Activated CD4-positive, CD25-positive, alpha-beta regulatory T cell treated with anti-CD3 and anti-CD28 coated beads, Interleukin-2, amount 50 U/mL, for 72 hours (primary cell): ENCODE measurements around the gene MED26.

Source experiments
- DNase-seq: peaks from one replicate; pipeline ENCODE4 v3.0.0; 2021

Gene MED26

GRCh38 chr19:16611121-16611520 lies 16.9 kb downstream of the MED26 start:
- no peak for DNase-seq

DNA sequence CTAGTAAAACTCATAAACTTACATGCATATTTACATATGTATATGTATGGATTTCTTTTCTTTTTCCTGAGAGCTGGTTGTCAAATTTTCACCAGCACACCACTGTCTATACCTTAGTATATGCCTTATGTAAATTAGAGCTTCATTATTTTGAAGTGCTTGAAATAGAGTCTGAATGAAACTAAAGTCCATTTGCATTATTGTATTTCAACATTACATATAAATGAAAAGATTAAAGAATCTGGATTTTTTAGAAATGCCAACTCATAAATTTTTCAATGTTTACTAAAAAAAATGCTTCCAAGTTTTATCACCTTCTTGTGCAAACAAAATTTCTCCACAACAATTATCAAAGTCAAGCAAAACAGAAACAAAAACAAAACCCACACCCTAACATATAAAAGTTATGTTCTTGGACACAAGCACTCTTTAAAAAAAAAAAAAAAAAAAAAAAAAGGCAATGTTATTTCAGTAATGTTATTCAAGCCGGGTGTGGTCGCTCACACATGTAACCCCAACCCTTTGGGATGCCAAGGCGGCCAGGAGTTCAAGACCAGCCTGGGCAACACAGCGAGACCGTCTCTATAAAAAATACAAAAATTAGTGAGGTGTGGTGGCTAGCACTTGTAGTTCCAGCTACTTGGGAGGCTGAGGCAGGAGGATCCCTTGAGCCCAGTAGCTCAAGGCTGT lies 18.3 kb downstream of the MED26 start:
- no peak for DNase-seq

- no peak for DNase-seq
Measured at GRCh38 chr19:16608290-16608739, 19.7 kb downstream of the MED26 start.

DNA sequence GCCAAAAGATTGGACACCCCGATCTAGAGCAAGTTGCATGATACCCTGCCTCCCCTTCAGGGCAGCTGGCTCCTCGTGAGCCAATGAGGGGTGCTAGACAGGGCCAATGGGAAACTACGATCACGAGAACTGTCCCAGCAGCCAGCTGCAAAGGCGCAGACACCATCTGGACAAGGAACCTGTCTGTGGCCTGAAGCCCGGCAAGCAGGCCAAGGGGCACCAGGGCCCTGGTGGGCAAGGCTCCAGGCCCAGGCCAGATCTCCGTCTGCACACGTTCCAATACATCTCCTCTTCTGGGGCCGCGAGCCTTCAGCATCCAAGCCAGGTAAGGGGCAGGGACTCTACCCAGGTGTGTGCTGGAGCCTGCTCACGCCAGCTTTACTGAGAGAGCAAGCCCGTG lies 20.2 kb downstream of the MED26 start:
- DNase-seq: no peak

- no peak for DNase-seq
Measured at GRCh38 chr19:16605553-16605994, 22.4 kb downstream of the MED26 start.

DNA sequence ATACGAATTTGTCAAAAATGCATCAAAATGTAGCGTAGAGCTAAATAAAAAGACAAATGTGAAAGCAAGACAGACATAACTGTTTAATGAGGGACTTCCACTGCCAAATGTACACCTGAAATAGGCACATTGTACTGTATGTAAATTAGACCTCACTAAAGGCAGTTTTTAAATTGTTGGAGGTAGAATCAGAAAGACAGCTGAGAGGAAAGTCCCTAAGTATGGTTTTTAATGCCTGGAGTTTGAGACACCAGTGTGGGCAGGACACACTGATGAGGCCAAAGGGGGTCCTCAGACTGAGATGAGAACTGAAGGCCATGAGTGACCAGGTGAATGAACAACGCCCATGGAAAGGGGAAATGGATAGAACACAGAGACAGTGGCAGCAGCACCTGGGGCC lies 22.9 kb downstream of the MED26 start:
- DNase-seq: no peak

- no peak for DNase-seq
Measured at GRCh38 chr19:16604615-16605014, 23.4 kb downstream of the MED26 start.

GRCh38 chr19:16603090-16603489 lies 24.9 kb downstream of the MED26 start:
- no peak for DNase-seq

- DNase-seq: no peak
Measured at GRCh38 chr19:16601378-16602052, 26.5 kb downstream of the MED26 start.

- DNase-seq: no peak
Measured at GRCh38 chr19:16600824-16601223, 27.2 kb downstream of the MED26 start.

DNA sequence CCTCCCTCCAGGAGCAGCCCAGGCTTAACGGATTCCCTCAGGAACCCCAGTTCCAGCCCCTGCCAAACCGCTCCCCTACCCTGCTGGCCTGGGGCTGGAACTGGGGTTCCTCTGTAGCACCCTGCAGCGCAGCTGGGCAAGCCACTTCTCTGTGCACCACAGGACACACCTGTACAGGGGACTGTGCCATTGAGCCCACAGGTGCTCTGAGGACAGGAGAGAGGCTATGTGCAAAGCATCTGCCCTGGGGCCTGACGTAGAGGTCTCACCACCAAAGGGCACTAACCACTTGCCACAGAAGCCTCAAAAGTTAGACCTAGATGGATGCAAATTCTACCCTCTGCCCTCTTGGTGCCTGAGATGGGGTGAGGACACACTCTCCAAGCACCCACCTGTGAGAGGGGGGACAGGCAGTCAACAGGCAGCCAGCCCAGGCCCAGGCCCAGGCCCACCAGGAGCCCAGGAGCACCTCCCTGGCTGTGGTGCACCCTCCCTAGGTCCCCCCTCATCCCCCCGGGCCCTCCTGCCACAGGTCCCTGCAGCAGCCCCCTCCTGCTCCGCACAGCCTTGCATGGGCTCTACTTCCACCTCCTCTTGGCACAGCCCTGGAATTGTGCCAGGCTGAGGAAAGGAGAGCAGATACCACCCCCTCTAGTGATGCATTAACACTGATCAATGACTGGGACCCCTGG lies 28.2 kb downstream of the MED26 start:
- DNase-seq: no peak

- no peak for DNase-seq
Measured at GRCh38 chr19:16598848-16599247, 29.2 kb downstream of the MED26 start.

DNA sequence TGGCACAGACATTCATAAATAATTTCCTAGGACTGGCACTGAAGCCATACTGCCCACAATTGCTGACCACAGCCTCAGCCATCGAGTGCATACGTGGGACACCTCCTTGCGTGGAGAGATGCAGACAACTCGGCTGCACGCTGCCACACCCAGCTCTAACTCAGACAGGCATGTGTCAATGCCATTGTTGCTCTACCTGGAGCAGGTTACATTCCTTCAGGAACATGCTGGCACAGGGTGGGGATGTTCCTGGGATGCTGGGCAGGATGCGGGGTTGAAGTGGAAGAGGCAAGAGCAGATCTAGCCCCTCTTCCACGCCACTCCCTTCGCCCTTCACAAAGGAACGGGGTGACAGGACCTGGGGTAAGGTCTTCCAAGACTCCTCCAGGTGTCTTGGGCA lies 31.6 kb downstream of the MED26 start:
- DNase-seq: no peak

GRCh38 chr19:16595097-16595496 lies 32.9 kb downstream of the MED26 start:
- no peak for DNase-seq

DNA sequence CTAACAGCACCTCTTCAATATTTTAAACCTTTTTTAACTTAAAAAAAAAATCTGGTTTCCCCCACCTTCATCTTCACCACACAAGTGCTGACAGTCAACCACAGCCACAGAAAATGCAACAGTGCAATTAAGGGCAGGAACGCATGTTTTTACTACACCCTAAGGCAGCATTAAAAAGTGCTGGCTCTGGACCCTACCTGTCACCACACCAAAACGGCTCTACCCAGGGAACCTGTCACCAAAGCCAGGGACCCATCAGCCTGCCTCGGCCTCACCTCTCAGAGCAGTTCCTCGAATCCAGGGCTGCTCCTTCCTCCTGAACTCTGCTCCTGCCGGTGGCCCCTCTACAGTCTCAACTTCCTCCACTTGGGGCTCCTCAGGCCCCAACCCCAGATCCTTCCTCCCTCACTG lies 33.3 kb downstream of the MED26 start:
- DNase-seq: no peak

DNA sequence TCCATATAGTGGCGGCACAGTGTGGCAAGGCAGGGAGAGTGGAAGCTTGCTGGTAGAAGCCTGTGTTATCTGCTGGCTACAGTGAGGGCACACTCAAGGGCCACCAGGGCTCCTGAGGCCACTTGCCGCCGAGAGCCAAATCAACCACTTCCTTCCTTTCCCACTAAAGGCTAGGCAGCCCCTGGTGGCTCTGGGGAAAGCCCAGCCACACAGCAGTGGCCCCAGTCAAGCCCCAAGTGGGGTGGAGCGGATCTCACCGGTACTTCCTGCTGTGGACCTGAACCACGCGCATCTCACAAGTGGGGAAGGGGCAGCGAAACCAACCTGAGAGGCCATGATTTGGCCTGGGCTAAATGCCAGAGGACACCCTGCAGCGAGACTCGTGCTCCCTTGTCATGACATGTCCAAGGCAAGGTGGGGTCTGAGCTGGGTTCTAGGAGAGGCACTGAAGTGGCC lies 33.8 kb downstream of the MED26 start:
- peak; percentile 64 for DNase-seq

GRCh38 chr19:16593181-16593580 lies 34.8 kb downstream of the MED26 start:
- no peak for DNase-seq

DNA sequence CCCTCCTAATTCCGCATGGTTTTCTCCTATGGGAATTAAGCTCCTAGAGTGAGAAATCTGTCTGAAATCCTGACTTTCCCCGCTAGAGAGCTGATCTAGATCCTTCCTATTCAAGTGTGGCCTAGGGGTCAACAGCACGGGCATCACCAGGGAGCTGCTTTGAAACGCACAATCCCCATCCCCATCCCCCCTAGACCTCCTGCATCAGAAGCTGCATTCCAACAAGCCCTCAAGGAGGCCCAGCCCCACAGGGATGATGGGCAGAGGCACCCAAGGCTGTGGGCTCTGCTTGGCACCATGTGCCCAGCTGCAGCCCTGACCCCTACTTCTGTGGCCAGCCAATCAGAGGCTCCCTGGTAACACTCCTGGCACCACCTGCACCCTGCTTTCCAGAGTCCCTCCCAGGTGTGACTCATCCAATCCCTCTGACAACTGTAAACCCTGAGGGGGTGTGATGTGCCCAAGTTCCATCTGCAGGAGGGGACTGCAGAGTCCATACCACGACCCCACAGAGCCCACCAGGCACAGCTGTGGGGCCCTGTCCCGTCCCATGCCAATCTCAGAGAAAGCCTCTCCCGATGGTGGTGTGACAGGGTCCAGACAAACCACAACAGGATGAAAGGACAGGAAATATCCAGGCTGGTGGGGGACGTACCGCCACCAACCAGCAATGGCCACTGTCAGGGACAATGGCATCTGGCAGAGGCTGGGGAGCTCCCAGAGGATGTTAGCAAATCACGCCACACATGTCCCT lies 36.0 kb downstream of the MED26 start:
- no peak for DNase-seq

- no peak for DNase-seq
Measured at GRCh38 chr19:16590876-16591802, 36.9 kb downstream of the MED26 start.

DNA sequence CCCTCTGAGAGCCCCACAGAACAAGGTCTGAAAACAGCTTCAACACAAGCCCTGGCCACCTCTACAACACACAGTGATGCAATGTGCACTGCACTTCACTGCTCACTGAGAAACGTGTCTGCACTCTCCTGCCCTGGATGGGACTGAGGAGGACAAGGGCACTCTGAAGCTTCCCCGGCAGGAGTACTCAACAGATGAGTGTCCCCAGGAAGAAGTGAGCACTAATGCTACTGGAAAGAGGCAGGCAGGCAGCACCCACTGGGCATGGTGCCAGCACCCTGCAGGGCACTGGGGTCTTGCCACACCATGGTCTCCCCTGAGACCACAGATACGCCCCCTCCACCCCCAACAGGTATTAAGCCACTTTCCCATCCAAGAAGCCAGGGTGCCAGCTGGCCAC lies 38.1 kb downstream of the MED26 start:
- DNase-seq: no peak

DNA sequence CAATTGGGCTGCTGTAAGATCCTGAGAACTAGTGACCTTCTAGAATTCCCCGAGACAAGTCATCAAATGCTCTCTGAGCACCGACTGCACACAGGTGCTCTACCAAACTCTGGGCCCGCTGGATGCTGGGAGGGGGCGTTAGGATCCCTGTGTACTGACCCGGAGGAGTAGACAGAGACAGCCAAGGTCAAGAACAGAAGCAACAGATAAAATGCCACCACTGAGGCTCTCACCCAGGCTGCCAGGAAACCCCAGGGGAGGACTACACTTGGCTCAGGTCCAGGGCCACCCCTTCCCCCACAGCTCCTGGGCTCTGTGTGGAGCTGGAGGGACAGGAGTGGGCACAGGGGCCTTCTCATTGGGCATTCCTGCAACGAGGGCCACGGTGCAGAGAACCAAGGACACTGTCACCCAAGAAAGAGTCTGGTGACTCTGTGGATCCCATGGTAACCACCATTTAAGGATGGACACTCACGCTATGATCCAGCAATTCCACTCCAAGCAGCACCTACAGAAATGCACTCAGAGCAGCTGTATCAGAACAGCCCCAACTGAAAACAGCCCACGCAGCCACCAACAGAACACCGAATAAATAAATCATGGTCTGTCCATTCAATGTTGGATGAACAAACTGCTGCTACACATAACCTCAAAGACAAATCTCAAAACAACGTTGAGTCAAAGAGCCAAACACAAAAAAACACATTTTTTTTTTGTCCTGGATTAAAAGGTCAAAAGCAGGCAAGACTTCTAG lies 39.0 kb downstream of the MED26 start:
- no peak for DNase-seq
